ENCODE measurements around the gene ERF. TPM values are rescaled to one million over a fixed set of nuclear protein-coding genes. Genes with fewer than 3 reads are reported as not detected.

The ERF gene
- total and polyA plus RNA-seq, 10 of the 15 experiments (the other 5 are each of a cell fraction or from before 2014, with no cell fraction given) = 0.02 to 51.8 (median 14.4) TPM

DNA sequence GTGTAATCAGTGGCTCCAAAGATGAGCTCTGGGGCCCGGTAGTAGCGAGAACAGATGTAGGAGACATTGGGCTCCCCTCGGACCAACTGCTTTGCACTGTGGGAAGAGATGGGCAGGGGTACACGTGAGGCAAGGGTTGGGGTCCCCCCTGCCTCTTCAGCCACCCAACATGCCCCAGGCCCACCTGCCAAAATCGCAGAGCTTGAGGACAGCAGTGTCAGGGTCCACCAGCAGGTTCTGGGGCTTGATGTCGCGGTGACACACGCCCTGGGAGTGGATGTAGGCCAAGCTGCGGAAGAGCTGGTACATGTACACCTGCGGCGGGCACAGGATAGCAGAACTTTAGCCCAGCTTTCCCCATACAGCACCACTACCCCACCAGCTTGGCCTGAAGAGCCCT lies 20.6 kb downstream of the ERF start:
- peaks cover 30 to 34% of the 10 kb centered on the region in 2 experiments; a peak in 3 of 4 replicates for H3K36me3 ChIP-seq (ENCODE audit: control insufficient read depth in 2 of 2, insufficient read depth in 2 of 2, low read length in 1 of 2)
- FAIRE-seq (no peak), ATAC-seq (no peak), DNase-seq (ENCODE audit: low read depth, low spot score) (no peak)
- no peaks in the 10 kb centered on the region for H3K27me3 ChIP-seq (replicated peaks in 1 of 2; ENCODE audit: control insufficient read depth in 2 of 2, insufficient read depth in 2 of 2, low read length in 1 of 2)
- in situ Hi-C loops (cut with MboI) (no loop called here), intact Hi-C loops (cut with micrococcal nuclease; ENCODE audit: unreplicated experiment) (no loop called here)
- no peak overlapping the region for H3K27ac ChIP-seq (ENCODE audit: control insufficient read depth, insufficient read depth)
- no peaks in the 10 kb centered on the region for H4K20me1 ChIP-seq (ENCODE audit: control insufficient read depth, insufficient read depth)
- no TSS peak for BruUV-seq (replicated peaks)
- no peak overlapping the region for H3K4me2 ChIP-seq (ENCODE audit: control insufficient read depth, insufficient read depth)
- no peak overlapping the region for H3K4me3 ChIP-seq
- 98% methylated on average over 11 of the region's 11 CpGs for WGBS (ENCODE audit: insufficient coverage, insufficient replicate concordance, low lambda C conversion rate, missing lambda C conversion rate)
- H3K9me3 ChIP-seq (replicated peaks; ENCODE audit: control insufficient read depth, insufficient read depth, low read length) = no peaks in the 10 kb centered on the region
- no peaks in the 10 kb centered on the region for H3K4me1 ChIP-seq (ENCODE audit: control insufficient read depth, insufficient read depth, low read length)
- ChIA-PET CTCF (interaction anchor here (0.9 to 1.5 kb wide), 2 partner anchors 12 to 45 kb away, joined by 4 to 6 read pairs; no protein-coding TSS in a partner anchor), POLR2A (interaction anchor here (0.5 to 1.3 kb wide), 3 partner anchors 14 to 23 kb away, joined by 3 read pairs; partner anchors contain the start of gene ZNF526), RAD21 (ENCODE audit: unreplicated experiment) (interaction anchor here (2.3 kb wide), 1 partner anchor 9 kb away, joined by 5 read pairs; no protein-coding TSS in a partner anchor), SMC1A (ENCODE audit: uncharacterized antibody, unreplicated experiment) (no interaction called here)
- no peak overlapping the region for H3K9ac ChIP-seq (ENCODE audit: control insufficient read depth, insufficient read depth, low read length)
- H3K79me2 ChIP-seq (ENCODE audit: control insufficient read depth, insufficient read depth, low read length) = peaks cover 7% of the 10 kb centered on the region
- no peak overlapping the region for H2AFZ ChIP-seq (ENCODE audit: control insufficient read depth, low read depth, low read length)
- TF ChIP-seq, protein P1, sequence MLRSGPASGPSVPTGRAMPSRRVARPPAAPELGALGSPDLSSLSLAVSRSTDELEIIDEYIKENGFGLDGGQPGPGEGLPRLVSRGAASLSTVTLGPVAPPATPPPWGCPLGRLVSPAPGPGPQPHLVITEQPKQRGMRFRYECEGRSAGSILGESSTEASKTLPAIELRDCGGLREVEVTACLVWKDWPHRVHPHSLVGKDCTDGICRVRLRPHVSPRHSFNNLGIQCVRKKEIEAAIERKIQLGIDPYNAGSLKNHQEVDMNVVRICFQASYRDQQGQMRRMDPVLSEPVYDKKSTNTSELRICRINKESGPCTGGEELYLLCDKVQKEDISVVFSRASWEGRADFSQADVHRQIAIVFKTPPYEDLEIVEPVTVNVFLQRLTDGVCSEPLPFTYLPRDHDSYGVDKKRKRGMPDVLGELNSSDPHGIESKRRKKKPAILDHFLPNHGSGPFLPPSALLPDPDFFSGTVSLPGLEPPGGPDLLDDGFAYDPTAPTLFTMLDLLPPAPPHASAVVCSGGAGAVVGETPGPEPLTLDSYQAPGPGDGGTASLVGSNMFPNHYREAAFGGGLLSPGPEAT (IDR thresholded peaks at IDR 0.05; ENCODE audit: low read depth) = no peak
- TF ChIP-seq, protein P2, sequence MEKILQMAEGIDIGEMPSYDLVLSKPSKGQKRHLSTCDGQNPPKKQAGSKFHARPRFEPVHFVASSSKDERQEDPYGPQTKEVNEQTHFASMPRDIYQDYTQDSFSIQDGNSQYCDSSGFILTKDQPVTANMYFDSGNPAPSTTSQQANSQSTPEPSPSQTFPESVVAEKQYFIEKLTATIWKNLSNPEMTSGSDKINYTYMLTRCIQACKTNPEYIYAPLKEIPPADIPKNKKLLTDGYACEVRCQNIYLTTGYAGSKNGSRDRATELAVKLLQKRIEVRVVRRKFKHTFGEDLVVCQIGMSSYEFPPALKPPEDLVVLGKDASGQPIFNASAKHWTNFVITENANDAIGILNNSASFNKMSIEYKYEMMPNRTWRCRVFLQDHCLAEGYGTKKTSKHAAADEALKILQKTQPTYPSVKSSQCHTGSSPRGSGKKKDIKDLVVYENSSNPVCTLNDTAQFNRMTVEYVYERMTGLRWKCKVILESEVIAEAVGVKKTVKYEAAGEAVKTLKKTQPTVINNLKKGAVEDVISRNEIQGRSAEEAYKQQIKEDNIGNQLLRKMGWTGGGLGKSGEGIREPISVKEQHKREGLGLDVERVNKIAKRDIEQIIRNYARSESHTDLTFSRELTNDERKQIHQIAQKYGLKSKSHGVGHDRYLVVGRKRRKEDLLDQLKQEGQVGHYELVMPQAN (conservative IDR thresholded peaks at IDR 0.05) = no peak
- TF ChIP-seq, protein P3, sequence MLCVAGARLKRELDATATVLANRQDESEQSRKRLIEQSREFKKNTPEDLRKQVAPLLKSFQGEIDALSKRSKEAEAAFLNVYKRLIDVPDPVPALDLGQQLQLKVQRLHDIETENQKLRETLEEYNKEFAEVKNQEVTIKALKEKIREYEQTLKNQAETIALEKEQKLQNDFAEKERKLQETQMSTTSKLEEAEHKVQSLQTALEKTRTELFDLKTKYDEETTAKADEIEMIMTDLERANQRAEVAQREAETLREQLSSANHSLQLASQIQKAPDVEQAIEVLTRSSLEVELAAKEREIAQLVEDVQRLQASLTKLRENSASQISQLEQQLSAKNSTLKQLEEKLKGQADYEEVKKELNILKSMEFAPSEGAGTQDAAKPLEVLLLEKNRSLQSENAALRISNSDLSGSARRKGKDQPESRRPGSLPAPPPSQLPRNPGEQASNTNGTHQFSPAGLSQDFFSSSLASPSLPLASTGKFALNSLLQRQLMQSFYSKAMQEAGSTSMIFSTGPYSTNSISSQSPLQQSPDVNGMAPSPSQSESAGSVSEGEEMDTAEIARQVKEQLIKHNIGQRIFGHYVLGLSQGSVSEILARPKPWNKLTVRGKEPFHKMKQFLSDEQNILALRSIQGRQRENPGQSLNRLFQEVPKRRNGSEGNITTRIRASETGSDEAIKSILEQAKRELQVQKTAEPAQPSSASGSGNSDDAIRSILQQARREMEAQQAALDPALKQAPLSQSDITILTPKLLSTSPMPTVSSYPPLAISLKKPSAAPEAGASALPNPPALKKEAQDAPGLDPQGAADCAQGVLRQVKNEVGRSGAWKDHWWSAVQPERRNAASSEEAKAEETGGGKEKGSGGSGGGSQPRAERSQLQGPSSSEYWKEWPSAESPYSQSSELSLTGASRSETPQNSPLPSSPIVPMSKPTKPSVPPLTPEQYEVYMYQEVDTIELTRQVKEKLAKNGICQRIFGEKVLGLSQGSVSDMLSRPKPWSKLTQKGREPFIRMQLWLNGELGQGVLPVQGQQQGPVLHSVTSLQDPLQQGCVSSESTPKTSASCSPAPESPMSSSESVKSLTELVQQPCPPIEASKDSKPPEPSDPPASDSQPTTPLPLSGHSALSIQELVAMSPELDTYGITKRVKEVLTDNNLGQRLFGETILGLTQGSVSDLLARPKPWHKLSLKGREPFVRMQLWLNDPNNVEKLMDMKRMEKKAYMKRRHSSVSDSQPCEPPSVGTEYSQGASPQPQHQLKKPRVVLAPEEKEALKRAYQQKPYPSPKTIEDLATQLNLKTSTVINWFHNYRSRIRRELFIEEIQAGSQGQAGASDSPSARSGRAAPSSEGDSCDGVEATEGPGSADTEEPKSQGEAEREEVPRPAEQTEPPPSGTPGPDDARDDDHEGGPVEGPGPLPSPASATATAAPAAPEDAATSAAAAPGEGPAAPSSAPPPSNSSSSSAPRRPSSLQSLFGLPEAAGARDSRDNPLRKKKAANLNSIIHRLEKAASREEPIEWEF (IDR thresholded peaks at IDR 0.05; ENCODE audit: insufficient replicate concordance, low read depth, low read length) = no peak
- TF ChIP-seq CBX3 (IDR thresholded peaks at IDR 0.05; ENCODE audit: borderline replicate concordance, low read depth) = no peak
- no peak for TF ChIP-seq CREM (IDR thresholded peaks at IDR 0.05; ENCODE audit: low read depth)
- no peak for TF ChIP-seq ZSCAN29 (IDR thresholded peaks at IDR 0.05)
- no peak for TF ChIP-seq MYC (IDR thresholded peaks at IDR 0.05; ENCODE audit: insufficient read depth, insufficient read length, insufficient replicate concordance, low read length, severe bottlenecking)
- TF ChIP-seq SMAD5 (IDR thresholded peaks at IDR 0.05; ENCODE audit: low read depth) = no peak
- no peak for TF ChIP-seq CHD4 (IDR thresholded peaks at IDR 0.05)
- TF ChIP-seq, protein P4, sequence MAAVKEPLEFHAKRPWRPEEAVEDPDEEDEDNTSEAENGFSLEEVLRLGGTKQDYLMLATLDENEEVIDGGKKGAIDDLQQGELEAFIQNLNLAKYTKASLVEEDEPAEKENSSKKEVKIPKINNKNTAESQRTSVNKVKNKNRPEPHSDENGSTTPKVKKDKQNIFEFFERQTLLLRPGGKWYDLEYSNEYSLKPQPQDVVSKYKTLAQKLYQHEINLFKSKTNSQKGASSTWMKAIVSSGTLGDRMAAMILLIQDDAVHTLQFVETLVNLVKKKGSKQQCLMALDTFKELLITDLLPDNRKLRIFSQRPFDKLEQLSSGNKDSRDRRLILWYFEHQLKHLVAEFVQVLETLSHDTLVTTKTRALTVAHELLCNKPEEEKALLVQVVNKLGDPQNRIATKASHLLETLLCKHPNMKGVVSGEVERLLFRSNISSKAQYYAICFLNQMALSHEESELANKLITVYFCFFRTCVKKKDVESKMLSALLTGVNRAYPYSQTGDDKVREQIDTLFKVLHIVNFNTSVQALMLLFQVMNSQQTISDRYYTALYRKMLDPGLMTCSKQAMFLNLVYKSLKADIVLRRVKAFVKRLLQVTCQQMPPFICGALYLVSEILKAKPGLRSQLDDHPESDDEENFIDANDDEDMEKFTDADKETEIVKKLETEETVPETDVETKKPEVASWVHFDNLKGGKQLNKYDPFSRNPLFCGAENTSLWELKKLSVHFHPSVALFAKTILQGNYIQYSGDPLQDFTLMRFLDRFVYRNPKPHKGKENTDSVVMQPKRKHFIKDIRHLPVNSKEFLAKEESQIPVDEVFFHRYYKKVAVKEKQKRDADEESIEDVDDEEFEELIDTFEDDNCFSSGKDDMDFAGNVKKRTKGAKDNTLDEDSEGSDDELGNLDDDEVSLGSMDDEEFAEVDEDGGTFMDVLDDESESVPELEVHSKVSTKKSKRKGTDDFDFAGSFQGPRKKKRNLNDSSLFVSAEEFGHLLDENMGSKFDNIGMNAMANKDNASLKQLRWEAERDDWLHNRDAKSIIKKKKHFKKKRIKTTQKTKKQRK (IDR thresholded peaks at IDR 0.05; ENCODE audit: low read depth, low read length) = no peak
